ENCODE measurements around the gene GPR63. TPM values are rescaled to one million over a fixed set of nuclear protein-coding genes. Genes with fewer than 3 reads are reported as not detected.
A peak's percentile ranks its signal among the peaks of the same experiment; 100 is the strongest.

The GPR63 gene
- total RNA-seq, 1 donor = 0.10 TPM

GRCh38 chr6:96844530-96844929, 7.3 kb upstream of the GPR63 start:
- Histone ChIP-seq H3K4me1 (ENCODE audit: insufficient read depth, low read length) (no peaks in the 10 kb centered on the region), H3K4me3 (ENCODE audit: low read length) (no peak overlapping the region), H3K9me3 (ENCODE audit: low read depth, low read length) (peaks cover 6% of the 10 kb centered on the region), H3K27me3 (ENCODE audit: insufficient read depth, low read length) (peaks cover 22% of the 10 kb centered on the region)

GRCh38 chr6:96841345-96841744, 4.1 kb upstream of the GPR63 start:
- Histone ChIP-seq H3K9me3 (ENCODE audit: low read depth, low read length) (peaks cover 6% of the 10 kb centered on the region), H3K27me3 (ENCODE audit: insufficient read depth, low read length) (peaks cover 43% of the 10 kb centered on the region), H3K4me3 (ENCODE audit: low read length) (no peak overlapping the region), H3K4me1 (ENCODE audit: insufficient read depth, low read length) (peaks cover 12% of the 10 kb centered on the region)

GRCh38 chr6:96836631-96837080, 621 bp downstream of the GPR63 start:
- Histone ChIP-seq H3K4me3 (ENCODE audit: low read length) (peak overlapping the region; percentile 39), H3K27me3 (ENCODE audit: insufficient read depth, low read length) (peaks cover 56% of the 10 kb centered on the region), H3K9me3 (ENCODE audit: low read depth, low read length) (no peaks in the 10 kb centered on the region), H3K4me1 (ENCODE audit: insufficient read depth, low read length) (peaks cover 13% of the 10 kb centered on the region)

- Histone ChIP-seq H3K4me3 (ENCODE audit: low read length) (no peak overlapping the region), H3K27me3 (ENCODE audit: insufficient read depth, low read length) (peaks cover 50% of the 10 kb centered on the region), H3K4me1 (ENCODE audit: insufficient read depth, low read length) (peaks cover 13% of the 10 kb centered on the region), H3K9me3 (ENCODE audit: low read depth, low read length) (no peaks in the 10 kb centered on the region)
These were observed 3.2 kb downstream of the GPR63 start for GRCh38 chr6:96834070-96834469.

- Histone ChIP-seq H3K4me1 (ENCODE audit: insufficient read depth, low read length) (peaks cover 11% of the 10 kb centered on the region), H3K27me3 (ENCODE audit: insufficient read depth, low read length) (peaks cover 42% of the 10 kb centered on the region), H3K4me3 (ENCODE audit: low read length) (no peak overlapping the region), H3K9me3 (ENCODE audit: low read depth, low read length) (no peaks in the 10 kb centered on the region)
These were observed 4.5 kb downstream of the GPR63 start for GRCh38 chr6:96832780-96833179.

- H3K27me3 ChIP-seq (ENCODE audit: insufficient read depth, low read length) = peaks cover 7% of the 10 kb centered on the region
- no peaks in the 10 kb centered on the region for H3K9me3 ChIP-seq (ENCODE audit: low read depth, low read length)
- H3K4me1 ChIP-seq (ENCODE audit: insufficient read depth, low read length) = no peaks in the 10 kb centered on the region
- H3K4me3 ChIP-seq (ENCODE audit: low read length) = no peak overlapping the region
These were observed 10.4 kb downstream of the GPR63 start for GRCh38 chr6:96826865-96827264.

GRCh38 chr6:96823743-96824142, 13.5 kb downstream of the GPR63 start:
- H3K4me1 ChIP-seq (ENCODE audit: insufficient read depth, low read length) = no peaks in the 10 kb centered on the region
- H3K9me3 ChIP-seq (ENCODE audit: low read depth, low read length) = no peaks in the 10 kb centered on the region
- H3K27me3 ChIP-seq (ENCODE audit: insufficient read depth, low read length) = peaks cover 4% of the 10 kb centered on the region
- H3K4me3 ChIP-seq (ENCODE audit: low read length) = no peak overlapping the region

GRCh38 chr6:96821034-96821433, 16.2 kb downstream of the GPR63 start:
- Histone ChIP-seq H3K27me3 (ENCODE audit: insufficient read depth, low read length) (no peaks in the 10 kb centered on the region), H3K4me1 (ENCODE audit: insufficient read depth, low read length) (no peaks in the 10 kb centered on the region), H3K9me3 (ENCODE audit: low read depth, low read length) (no peaks in the 10 kb centered on the region), H3K4me3 (ENCODE audit: low read length) (no peak overlapping the region)

- Histone ChIP-seq H3K27me3 (ENCODE audit: insufficient read depth, low read length) (no peaks in the 10 kb centered on the region), H3K9me3 (ENCODE audit: low read depth, low read length) (no peaks in the 10 kb centered on the region), H3K4me1 (ENCODE audit: insufficient read depth, low read length) (no peaks in the 10 kb centered on the region), H3K4me3 (ENCODE audit: low read length) (no peak overlapping the region)
These were observed 20.9 kb downstream of the GPR63 start for GRCh38 chr6:96816301-96816817.

- no peak overlapping the region for H3K4me3 ChIP-seq (ENCODE audit: low read length)
- no peaks in the 10 kb centered on the region for H3K4me1 ChIP-seq (ENCODE audit: insufficient read depth, low read length)
- H3K9me3 ChIP-seq (ENCODE audit: low read depth, low read length) = no peaks in the 10 kb centered on the region
- H3K27me3 ChIP-seq (ENCODE audit: insufficient read depth, low read length) = no peaks in the 10 kb centered on the region
These were observed 22.7 kb downstream of the GPR63 start for GRCh38 chr6:96814625-96815024.

- H3K9me3 ChIP-seq (ENCODE audit: low read depth, low read length) = no peaks in the 10 kb centered on the region
- no peak overlapping the region for H3K4me3 ChIP-seq (ENCODE audit: low read length)
- H3K4me1 ChIP-seq (ENCODE audit: insufficient read depth, low read length) = no peaks in the 10 kb centered on the region
- no peaks in the 10 kb centered on the region for H3K27me3 ChIP-seq (ENCODE audit: insufficient read depth, low read length)
These were observed 25.1 kb downstream of the GPR63 start for GRCh38 chr6:96812077-96812703.

- Histone ChIP-seq H3K9me3 (ENCODE audit: low read depth, low read length) (no peaks in the 10 kb centered on the region), H3K27me3 (ENCODE audit: insufficient read depth, low read length) (no peaks in the 10 kb centered on the region), H3K4me3 (ENCODE audit: low read length) (no peak overlapping the region), H3K4me1 (ENCODE audit: insufficient read depth, low read length) (no peaks in the 10 kb centered on the region)
These were observed 25.6 kb downstream of the GPR63 start for GRCh38 chr6:96811670-96812069.

GRCh38 chr6:96811136-96811535, 26.1 kb downstream of the GPR63 start:
- Histone ChIP-seq H3K4me1 (ENCODE audit: insufficient read depth, low read length) (no peaks in the 10 kb centered on the region), H3K9me3 (ENCODE audit: low read depth, low read length) (no peaks in the 10 kb centered on the region), H3K27me3 (ENCODE audit: insufficient read depth, low read length) (no peaks in the 10 kb centered on the region), H3K4me3 (ENCODE audit: low read length) (no peak overlapping the region)

GRCh38 chr6:96809119-96809518, 28.2 kb downstream of the GPR63 start:
- no peaks in the 10 kb centered on the region for H3K4me1 ChIP-seq (ENCODE audit: insufficient read depth, low read length)
- no peak overlapping the region for H3K4me3 ChIP-seq (ENCODE audit: low read length)
- no peaks in the 10 kb centered on the region for H3K27me3 ChIP-seq (ENCODE audit: insufficient read depth, low read length)
- H3K9me3 ChIP-seq (ENCODE audit: low read depth, low read length) = no peaks in the 10 kb centered on the region

- H3K4me1 ChIP-seq (ENCODE audit: insufficient read depth, low read length) = no peaks in the 10 kb centered on the region
- no peak overlapping the region for H3K4me3 ChIP-seq (ENCODE audit: low read length)
- H3K27me3 ChIP-seq (ENCODE audit: insufficient read depth, low read length) = peaks cover 4% of the 10 kb centered on the region
- H3K9me3 ChIP-seq (ENCODE audit: low read depth, low read length) = no peaks in the 10 kb centered on the region
These were observed 34.2 kb downstream of the GPR63 start for GRCh38 chr6:96803106-96803481.

GRCh38 chr6:96795481-96795880, 41.8 kb downstream of the GPR63 start:
- Histone ChIP-seq H3K9me3 (ENCODE audit: low read depth, low read length) (no peaks in the 10 kb centered on the region), H3K4me3 (ENCODE audit: low read length) (no peak overlapping the region), H3K27me3 (ENCODE audit: insufficient read depth, low read length) (no peaks in the 10 kb centered on the region)

More at GRCh38 chr6:96795481-96795880, 41.8 kb downstream of the GPR63 start:
- H3K4me1 ChIP-seq (ENCODE audit: insufficient read depth, low read length) = no peaks in the 10 kb centered on the region
